ENCODE data around the gene GJA4. TPM values are rescaled to one million over a fixed set of nuclear protein-coding genes. Genes with fewer than 3 reads are reported as not detected.
A peak's percentile ranks its signal among the peaks of the same experiment; 100 is the strongest.

GJA4 gene
- total RNA-seq, 2 donors from 2014 or later: 31.6 to 50.9 TPM

DNA sequence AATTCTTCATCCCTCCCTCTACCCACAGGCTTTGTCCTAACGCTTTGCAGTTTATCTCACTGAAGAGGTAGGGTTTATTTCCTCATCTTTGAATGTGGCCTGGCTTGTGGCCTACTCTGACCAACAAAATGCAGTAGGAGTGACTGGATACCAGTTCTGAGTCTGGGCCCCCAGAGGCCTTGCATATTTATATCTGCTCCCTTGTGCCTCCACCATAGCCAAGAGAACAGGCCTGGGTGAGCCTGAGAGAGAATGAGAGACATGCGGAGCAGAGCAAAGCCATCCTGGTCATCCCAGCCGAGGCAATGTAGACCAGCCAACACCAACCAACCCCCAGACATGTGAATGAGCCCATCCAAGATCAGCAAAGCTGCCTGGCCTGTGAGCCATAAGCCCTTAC is 36.5 kb downstream of the GJA4 start:
- H3K4me1 ChIP-seq: peaks cover 0 to 15% of the 10 kb centered on the region in 2 donors
- TF ChIP-seq, protein P1, sequence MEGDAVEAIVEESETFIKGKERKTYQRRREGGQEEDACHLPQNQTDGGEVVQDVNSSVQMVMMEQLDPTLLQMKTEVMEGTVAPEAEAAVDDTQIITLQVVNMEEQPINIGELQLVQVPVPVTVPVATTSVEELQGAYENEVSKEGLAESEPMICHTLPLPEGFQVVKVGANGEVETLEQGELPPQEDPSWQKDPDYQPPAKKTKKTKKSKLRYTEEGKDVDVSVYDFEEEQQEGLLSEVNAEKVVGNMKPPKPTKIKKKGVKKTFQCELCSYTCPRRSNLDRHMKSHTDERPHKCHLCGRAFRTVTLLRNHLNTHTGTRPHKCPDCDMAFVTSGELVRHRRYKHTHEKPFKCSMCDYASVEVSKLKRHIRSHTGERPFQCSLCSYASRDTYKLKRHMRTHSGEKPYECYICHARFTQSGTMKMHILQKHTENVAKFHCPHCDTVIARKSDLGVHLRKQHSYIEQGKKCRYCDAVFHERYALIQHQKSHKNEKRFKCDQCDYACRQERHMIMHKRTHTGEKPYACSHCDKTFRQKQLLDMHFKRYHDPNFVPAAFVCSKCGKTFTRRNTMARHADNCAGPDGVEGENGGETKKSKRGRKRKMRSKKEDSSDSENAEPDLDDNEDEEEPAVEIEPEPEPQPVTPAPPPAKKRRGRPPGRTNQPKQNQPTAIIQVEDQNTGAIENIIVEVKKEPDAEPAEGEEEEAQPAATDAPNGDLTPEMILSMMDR (IDR thresholded peaks at IDR 0.05): no peak

DNA sequence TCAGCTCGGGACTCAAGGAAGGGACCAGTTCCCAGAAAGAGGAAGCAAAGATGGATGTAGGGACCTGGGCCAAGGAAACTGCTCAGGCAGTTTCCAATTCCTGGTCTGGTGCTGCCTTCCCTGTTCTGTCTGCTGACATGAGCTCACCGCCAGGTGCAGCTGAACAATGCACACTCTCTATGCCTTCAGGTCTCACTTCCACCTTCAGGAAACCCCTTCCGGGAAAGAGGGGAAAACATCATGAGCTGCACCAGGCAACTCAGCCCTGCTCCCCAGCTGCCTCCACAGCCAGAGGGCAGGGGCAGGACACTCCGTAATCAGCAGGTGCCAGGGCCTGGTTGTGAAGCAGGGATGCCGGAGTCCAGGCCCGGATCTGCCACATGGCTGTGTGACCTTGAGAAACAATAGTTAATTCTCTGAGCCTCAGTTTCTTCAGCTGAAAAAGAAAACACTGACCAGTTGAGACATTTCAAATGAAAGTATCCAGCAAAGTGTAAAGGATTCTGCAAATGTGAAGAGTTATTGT is 39.0 kb downstream of the GJA4 start:
- no peaks in the 10 kb centered on the region for H3K9me3 ChIP-seq
- H3K36me3 ChIP-seq: no peaks in the 10 kb centered on the region
- no peak overlapping the region for H3K4me3 ChIP-seq
- no peak overlapping the region for H3K27ac ChIP-seq
- TF ChIP-seq, protein P1 (IDR thresholded peaks at IDR 0.05): no peak
- H3K27me3 ChIP-seq: no peaks in the 10 kb centered on the region
- DNase-seq (ENCODE audit: low spot score): no peak
- peaks cover 0 to 19% of the 10 kb centered on the region in 2 donors for H3K4me1 ChIP-seq

More for the DNA sequence above, 36.5 kb downstream of the GJA4 start:
- no peak for DNase-seq (ENCODE audit: low spot score)
- H3K9me3 ChIP-seq: no peaks in the 10 kb centered on the region
- no peak overlapping the region for H3K4me3 ChIP-seq
- H3K36me3 ChIP-seq: no peaks in the 10 kb centered on the region
- H3K27me3 ChIP-seq: no peaks in the 10 kb centered on the region
- H3K27ac ChIP-seq: no peak overlapping the region

DNA sequence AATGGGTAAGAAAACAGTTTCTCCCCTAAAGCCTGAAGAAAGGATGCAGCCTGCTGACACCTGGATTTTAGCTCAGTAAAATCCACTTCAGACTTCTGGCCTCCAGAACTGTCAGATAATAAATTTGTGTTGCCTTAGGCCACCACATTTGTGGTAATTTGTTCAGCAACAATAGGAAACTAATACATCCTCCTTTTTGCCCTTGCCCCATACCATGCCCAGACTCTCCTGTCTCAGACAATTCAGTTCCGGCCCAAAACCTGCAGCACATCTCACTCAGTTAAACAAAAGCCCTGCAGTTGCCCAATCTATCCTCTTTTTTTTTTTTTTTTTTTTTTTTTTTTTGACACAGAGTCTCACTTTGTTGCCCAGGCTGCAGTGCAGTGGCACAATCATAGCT is 40.9 kb downstream of the GJA4 start:
- TF ChIP-seq, protein P1 (IDR thresholded peaks at IDR 0.05): no peak
- no peak overlapping the region for H3K27ac ChIP-seq
- H3K27me3 ChIP-seq: no peaks in the 10 kb centered on the region
- H3K4me1 ChIP-seq: peaks cover 0 to 25% of the 10 kb centered on the region in 2 donors
- no peak overlapping the region for H3K4me3 ChIP-seq
- H3K9me3 ChIP-seq: no peaks in the 10 kb centered on the region
- no peak for DNase-seq (ENCODE audit: low spot score)
- no peaks in the 10 kb centered on the region for H3K36me3 ChIP-seq

DNA sequence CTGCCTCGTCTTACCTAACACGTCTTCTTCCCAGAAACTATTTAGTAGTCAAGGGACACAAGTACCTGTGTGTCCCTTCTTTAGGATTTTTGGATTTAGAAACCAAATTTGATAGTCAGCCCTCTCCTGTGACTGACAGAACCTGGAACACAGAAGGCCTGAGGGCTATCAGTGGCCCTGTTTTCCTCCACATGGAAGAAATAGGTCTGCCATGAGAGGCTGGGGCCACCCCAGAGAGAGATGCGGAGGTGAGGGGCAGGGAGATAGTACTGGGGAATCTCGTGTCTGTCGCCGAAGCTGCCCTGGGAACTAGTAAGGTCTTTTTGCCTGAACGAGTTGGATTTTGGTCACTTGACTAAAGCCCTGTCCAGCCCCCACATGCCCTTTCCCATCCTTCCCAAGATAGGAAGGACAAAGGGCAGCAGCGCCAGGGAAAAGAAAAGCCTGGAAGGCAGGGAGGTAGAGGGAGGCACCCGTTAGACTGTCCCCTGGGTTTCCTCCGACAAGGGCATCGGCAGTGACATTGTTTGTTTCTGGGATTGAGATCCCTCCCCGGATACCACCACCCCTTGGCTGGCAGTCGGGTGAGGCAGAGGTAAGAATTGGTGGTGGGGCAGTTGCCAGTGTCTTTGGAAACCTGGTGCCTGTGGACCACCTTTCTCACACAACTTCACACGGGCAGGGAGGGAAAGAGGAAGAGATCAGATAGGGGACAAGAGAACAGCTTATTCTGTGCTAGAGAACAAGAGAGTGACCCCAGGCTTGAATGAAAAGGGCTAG is 46.9 kb downstream of the GJA4 start:
- H3K9me3 ChIP-seq: no peaks in the 10 kb centered on the region
- H3K36me3 ChIP-seq: no peaks in the 10 kb centered on the region
- TF ChIP-seq, protein P1 (IDR thresholded peaks at IDR 0.05): no peak
- peaks cover 0 to 51% of the 10 kb centered on the region in 2 donors for H3K4me1 ChIP-seq
- no peak overlapping the region for H3K4me3 ChIP-seq
- peak; percentile 23 for DNase-seq (ENCODE audit: low spot score)
- H3K27ac ChIP-seq: peak overlapping the region in 1 of 2 donors; percentile 29
- no peaks in the 10 kb centered on the region for H3K27me3 ChIP-seq

DNA sequence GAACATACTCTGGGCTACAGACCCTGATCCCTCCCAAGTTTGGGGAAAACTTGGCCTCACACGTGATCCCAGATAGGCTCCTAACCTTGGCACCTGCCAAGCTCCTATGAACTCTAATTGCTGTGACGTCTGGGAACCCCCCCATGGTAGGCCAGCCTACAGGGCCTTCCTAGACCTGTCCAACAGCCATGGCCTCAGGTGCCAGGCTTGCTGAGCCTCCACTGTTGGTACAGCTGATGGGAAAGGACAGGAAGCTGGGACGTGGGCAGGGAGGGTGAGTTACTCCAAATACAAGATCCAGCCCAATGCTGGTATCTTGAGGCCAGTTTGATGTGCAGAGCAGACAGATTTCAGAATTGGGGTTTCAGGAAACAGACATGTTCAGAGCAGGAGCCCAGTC is 47.6 kb downstream of the GJA4 start:
- no peaks in the 10 kb centered on the region for H3K9me3 ChIP-seq

More for the DNA sequence above, 47.6 kb downstream of the GJA4 start:
- Histone ChIP-seq H3K4me1 (peaks cover 0 to 56% of the 10 kb centered on the region in 2 donors), H3K27ac (no peak overlapping the region), H3K36me3 (no peaks in the 10 kb centered on the region), H3K4me3 (no peak overlapping the region), H3K27me3 (no peaks in the 10 kb centered on the region)
- TF ChIP-seq, protein P1 (IDR thresholded peaks at IDR 0.05): no peak
- DNase-seq (ENCODE audit: low spot score): peak; percentile 30

All from right atrium auricular region (tissue), 2 donors.